ENCODE results near the gene CTNNBL1. TPM values are rescaled to one million over a fixed set of nuclear protein-coding genes. Genes with fewer than 3 reads are reported as not detected.

The CTNNBL1 gene
- total RNA-seq, 1 donor from 2014 or later: 87.7 TPM

- no peaks in the 10 kb centered on the region for H3K9me3 Mint-ChIP-seq
- no peaks in the 10 kb centered on the region for H3K27me3 Mint-ChIP-seq (ENCODE audit: low read depth)
- peaks cover 37% of the 10 kb centered on the region for H3K4me1 Mint-ChIP-seq
- peaks cover 7% of the 10 kb centered on the region for H3K36me3 Mint-ChIP-seq (ENCODE audit: low read depth)
- DNase-seq (ENCODE audit: low read depth, low spot score): no peak
- no peak for TF ChIP-seq CTCF (conservative IDR thresholded peaks at IDR 0.05)
- no peak overlapping the region for H3K4me3 Mint-ChIP-seq
- H3K27ac Mint-ChIP-seq (ENCODE audit: unreplicated experiment): peak overlapping the region; percentile 57
Observed at GRCh38 chr20:37867289-37868195, 173.7 kb downstream of the CTNNBL1 start.

GRCh38 chr20:37868851-37869333, 175.1 kb downstream of the CTNNBL1 start:
- no peak overlapping the region for H3K4me3 Mint-ChIP-seq
- peaks cover 5% of the 10 kb centered on the region for H3K36me3 Mint-ChIP-seq (ENCODE audit: low read depth)
- H3K9me3 Mint-ChIP-seq: no peaks in the 10 kb centered on the region
- no peak for DNase-seq (ENCODE audit: low read depth, low spot score)
- peaks cover 37% of the 10 kb centered on the region for H3K4me1 Mint-ChIP-seq
- H3K27me3 Mint-ChIP-seq (ENCODE audit: low read depth): no peaks in the 10 kb centered on the region
- H3K27ac Mint-ChIP-seq (ENCODE audit: unreplicated experiment): peak overlapping the region; percentile 2
- TF ChIP-seq CTCF (conservative IDR thresholded peaks at IDR 0.05): no peak

- peaks cover 8% of the 10 kb centered on the region for H3K36me3 Mint-ChIP-seq (ENCODE audit: low read depth)
- peak overlapping the region; percentile 2 for H3K27ac Mint-ChIP-seq (ENCODE audit: unreplicated experiment)
- peaks cover 37% of the 10 kb centered on the region for H3K4me1 Mint-ChIP-seq
- no peak overlapping the region for H3K4me3 Mint-ChIP-seq
- no peak for TF ChIP-seq CTCF (conservative IDR thresholded peaks at IDR 0.05)
- H3K9me3 Mint-ChIP-seq: no peaks in the 10 kb centered on the region
- no peaks in the 10 kb centered on the region for H3K27me3 Mint-ChIP-seq (ENCODE audit: low read depth)
- no peak for DNase-seq (ENCODE audit: low read depth, low spot score)
Observed at GRCh38 chr20:37869334-37869861, 175.6 kb downstream of the CTNNBL1 start.

DNA sequence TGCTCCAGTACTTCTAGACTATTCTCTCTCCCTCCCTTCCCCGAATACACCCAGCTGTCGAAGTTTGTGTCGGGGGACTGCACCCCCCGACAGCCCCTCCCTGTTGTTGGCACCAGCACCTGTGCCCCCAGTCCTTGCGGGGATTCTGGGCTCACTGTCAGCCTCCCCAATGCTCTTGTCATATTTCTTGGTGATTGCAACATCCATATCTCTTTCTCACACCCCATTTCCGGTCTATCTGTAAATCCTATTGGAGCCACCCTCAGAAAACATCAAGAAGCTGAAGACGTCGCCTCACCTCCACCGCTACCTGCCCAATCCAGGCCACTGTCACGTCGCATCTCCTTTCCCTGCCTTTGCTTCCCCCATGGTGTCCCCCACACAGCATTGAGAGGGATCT, 176.5 kb downstream of the CTNNBL1 start:
- Mint-ChIP-seq H3K36me3 (ENCODE audit: low read depth) (peaks cover 8% of the 10 kb centered on the region), H3K4me1 (peaks cover 37% of the 10 kb centered on the region)

DNA sequence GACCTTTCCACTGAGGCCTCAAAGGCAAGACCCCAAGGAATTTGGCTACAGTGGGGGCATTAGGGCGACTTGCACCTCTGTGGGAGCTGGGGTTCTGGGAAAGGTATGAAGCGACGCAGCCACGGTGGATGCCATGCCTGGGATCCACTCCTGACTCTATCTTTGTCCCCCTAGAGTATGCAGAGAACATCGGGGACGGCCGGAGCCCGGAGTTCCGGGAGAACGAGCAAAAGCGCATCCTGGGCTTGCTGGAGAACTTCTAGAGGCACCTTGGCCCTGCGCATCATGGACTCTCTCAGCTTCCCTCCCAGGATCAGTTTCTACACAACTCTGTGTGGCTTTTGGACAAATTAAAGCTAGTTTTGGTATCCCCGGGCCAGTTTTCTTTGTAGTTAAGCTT, 177.9 kb downstream of the CTNNBL1 start:
- H3K27me3 Mint-ChIP-seq (ENCODE audit: low read depth): no peaks in the 10 kb centered on the region
- no peak for DNase-seq (ENCODE audit: low read depth, low spot score)
- H3K27ac Mint-ChIP-seq (ENCODE audit: unreplicated experiment): no peak overlapping the region
- H3K9me3 Mint-ChIP-seq: no peaks in the 10 kb centered on the region
- peaks cover 8% of the 10 kb centered on the region for H3K36me3 Mint-ChIP-seq (ENCODE audit: low read depth)
- no peak for TF ChIP-seq CTCF (conservative IDR thresholded peaks at IDR 0.05)
- H3K4me1 Mint-ChIP-seq: peaks cover 37% of the 10 kb centered on the region
- no peak overlapping the region for H3K4me3 Mint-ChIP-seq

More for the DNA sequence above, 176.5 kb downstream of the CTNNBL1 start:
- H3K27ac Mint-ChIP-seq (ENCODE audit: unreplicated experiment): peak overlapping the region; percentile 36
- no peaks in the 10 kb centered on the region for H3K27me3 Mint-ChIP-seq (ENCODE audit: low read depth)
- no peak for DNase-seq (ENCODE audit: low read depth, low spot score)
- no peaks in the 10 kb centered on the region for H3K9me3 Mint-ChIP-seq
- TF ChIP-seq CTCF (conservative IDR thresholded peaks at IDR 0.05): no peak
- H3K4me3 Mint-ChIP-seq: no peak overlapping the region
